Liver (tissue), 2 donors: Measurements from ENCODE around the gene DKKL1.

Source experiments
- ATF3 ChIP-seq: IDR thresholded peaks from 2 replicates; pipeline ENCODE4 v1.6.1; 2016; ENCODE audit warnings: antibody characterized with exemption
- EGR1 ChIP-seq, 2 donors: IDR thresholded peaks; 2 replicates each; pipeline ENCODE4 v1.6.1; 2016 to 2018; ENCODE audit warnings: antibody characterized with exemption in 2 of 2, low read depth in 2 of 2
- TAF1 ChIP-seq: conservative IDR thresholded peaks from 2 replicates; pipeline ENCODE4 v1.6.1; 2016; ENCODE audit warnings: antibody characterized with exemption, mild to moderate bottlenecking
- donor health status: healthy.

GRCh38 chr19:49391581-49392399 is 28.1 kb downstream of the DKKL1 start:
- TF ChIP-seq EGR1 (IDR thresholded peaks at IDR 0.05; ENCODE audit: low read depth in 2 of 2) (no peak), TAF1 (no peak), ATF3 (no peak)
